HL-60/S4 (cell line): ENCODE data around the gene PTGES2.
"Not testable (repeated sequence)": the region's sequence is repeated elsewhere in the genome, so short reads cannot be mapped to it uniquely, and the experiment has no call there.

ENCODE experiments used
- in situ Hi-C: fragments of 300-500 bp; cut with MboI; formaldehyde crosslinking; loops from 2 replicates; pipeline ENCODE4 v1.14.3; 2022; ENCODE audit warnings: low sequenced_read_pairs

PTGES2 gene

DNA sequence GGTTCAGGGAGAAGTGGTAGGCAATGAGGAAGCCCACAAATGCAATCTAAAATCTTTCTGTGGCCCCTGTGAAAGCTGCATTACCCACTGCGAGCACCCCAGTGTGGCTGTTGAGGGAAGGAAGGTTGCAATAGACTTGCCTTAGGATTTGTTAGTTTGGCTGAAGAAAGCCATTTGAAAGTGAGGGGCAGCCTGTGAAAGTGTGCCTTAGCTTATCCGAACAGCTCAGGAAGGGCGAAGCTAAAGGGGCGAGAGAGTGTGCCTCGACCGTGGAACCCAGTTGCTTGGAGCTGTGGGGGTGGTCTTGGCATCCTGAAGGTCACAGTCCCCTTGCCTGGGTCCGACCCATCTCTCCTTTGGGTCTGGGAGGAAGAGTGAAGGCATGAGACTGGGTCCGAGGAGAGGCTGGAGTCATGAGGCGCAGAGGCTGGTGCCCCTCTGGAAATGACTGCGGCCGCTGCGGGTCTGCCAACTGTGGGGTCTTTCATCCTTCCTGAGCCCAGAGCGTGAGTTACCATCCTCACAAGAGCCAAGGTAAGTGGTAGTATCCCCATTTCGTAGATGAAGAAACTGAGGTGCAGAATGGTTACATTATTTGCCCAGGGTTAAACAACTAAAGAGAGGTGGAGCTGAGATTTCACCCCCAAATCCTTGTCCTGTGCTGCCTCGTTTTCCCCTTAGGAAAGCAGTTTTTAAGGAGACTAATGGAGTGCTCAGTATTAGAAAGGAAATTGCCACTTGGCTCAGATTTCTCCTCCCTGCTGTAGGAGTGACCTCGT is 35.1 kb downstream of the PTGES2 start:
- in situ Hi-C loops = no loop called here

DNA sequence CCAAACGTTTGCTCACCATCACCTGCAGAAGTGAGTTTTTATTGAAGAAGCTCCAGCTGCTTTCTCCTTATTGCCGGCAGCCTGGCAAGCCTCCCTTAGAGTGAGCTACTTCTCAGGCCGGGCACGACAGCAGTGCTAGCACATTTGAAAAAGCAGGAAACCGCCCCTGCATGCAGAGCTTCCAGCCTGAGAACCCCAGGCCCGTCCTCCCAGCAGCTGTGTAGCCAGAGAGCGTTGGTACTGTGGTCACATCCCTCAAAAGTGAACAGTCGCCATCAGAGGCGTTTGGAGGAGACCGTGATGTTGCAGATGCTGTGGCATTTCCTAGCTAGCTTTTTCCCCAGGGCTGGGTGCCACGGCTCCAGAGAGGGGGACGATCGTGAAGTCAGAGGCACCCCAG is 36.0 kb downstream of the PTGES2 start:
- in situ Hi-C loops = no loop called here

DNA sequence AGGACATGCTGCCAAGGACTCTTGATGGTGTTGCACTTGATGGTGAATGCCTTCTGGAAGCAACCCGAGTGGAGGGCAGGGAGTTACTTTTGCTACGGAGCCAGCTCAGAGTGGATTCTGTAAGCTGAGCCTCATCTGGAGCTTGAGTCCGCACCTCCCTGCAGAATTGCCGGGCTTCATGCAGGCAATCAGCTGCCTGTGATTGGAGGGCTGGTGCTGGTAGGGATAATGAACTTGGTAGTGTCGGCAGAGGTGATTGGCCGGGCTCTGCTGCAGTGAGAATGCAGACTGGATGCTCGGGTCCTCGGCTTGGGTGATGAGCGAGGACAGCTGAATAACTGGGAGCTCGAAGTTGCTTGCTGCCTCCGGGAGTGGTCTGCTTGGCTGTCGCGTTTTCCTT is 36.4 kb downstream of the PTGES2 start:
- in situ Hi-C loops = no loop called here

DNA sequence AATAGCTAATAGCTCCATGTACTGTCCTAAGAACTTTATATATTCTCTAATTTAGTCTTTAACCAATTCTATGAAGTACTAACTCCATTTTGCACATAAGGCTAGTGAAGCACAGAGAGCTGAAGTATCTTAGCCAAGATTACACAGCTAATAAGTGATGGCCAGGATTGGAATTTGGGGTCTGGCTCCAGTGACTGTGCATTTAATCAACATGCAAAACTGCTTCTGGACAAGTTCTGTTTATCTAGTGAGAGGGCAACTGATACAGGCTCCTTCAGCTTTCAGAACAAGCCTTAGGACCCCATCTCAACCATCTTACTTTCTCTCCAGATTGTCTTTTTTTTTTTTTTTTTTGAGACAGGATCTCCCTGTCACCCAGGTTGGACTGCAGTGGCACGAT is 38.2 kb downstream of the PTGES2 start:
- in situ Hi-C loops = no loop called here

DNA sequence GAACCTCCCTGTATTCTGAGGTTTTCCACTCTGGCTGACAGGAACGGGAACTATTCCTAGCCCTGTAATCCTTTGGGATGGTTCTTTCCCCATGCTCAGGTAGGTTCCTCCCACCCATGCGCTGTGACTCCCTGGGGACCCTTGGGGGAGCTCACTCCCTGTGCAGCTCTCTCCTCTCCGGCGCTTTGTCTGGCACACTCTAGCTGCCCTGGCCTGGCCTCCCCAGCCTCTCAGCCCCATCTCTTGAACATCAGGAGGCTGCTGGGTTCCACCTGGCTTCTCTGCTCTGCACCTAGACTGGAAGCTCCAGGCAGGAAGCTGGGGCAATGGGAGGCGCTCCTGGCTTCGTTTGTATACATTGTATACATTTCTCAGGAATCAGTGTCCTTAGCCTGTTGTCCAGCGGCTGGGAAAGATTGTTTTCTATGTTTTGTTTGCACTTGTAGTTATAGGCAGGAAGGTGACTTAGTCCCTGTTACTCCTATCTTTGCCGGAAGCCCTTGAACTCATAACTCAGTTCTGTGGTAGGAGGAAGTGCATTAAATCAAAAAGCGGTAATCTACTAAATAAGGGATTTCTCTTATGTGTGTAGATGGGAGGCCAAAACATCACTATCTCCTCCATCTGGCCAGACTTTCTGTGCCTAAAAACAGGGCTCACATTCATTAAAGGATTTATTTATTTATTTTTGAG is 39.1 kb downstream of the PTGES2 start:
- in situ Hi-C loops = no loop called here

DNA sequence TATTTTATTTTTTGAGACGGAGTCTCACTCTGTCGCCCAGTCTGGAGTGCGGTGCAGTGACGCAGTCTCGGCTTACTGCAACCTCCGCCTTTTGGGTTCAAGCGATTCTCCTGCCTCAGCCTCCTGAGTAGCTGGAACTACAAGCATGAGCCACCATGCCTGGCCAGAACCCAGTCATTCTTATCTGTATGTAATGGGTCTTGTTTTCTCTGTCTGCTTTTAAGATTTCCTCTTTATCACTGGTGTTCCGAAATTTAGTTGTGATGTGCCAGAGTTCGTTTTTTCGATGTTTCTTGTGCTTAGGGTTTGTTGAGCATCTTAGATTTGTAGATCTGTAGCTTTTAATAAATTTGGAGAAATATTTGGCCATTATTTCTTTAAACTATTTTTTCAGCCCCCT is 40.3 kb downstream of the PTGES2 start:
- in situ Hi-C loops = no loop called here

DNA sequence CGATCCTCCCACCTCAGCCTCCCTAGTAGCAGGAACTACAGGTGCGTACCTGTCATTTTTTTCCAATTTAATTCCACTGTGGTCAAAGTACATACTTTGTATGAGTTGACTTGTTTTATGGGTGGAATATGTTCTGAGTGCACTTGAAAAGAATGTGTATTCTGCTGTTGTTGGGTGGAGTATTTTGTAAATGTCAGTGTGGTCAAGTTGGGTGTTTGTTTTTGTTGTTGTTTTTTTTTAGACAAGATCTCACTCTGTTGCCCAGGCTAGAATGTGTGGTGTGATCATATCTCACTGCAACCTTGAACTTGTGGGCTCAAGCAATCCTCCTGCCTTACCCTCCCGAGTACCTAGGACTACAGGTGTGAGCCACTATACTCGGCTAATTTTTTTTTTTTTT is 41.6 kb downstream of the PTGES2 start:
- in situ Hi-C loops = no loop called here

DNA sequence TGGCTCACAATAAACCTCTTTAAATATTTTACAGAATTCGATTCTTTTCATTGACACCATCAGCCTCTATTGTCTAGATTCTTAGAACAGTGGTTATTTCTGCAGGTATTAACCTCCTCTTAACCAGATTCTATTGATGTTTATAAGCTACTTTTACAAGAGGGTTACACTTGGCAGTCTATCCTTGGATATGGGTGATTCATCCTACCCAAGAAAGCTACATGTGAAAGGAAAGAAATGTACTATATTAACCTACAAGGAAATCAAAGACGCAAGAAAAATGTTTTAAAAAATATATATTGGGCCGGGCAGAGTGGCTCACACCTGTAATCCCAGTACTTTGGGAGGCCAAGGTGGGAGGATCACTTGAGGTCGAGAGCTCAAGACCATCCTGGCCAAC is 42.8 kb downstream of the PTGES2 start:
- in situ Hi-C loops = no loop called here

DNA sequence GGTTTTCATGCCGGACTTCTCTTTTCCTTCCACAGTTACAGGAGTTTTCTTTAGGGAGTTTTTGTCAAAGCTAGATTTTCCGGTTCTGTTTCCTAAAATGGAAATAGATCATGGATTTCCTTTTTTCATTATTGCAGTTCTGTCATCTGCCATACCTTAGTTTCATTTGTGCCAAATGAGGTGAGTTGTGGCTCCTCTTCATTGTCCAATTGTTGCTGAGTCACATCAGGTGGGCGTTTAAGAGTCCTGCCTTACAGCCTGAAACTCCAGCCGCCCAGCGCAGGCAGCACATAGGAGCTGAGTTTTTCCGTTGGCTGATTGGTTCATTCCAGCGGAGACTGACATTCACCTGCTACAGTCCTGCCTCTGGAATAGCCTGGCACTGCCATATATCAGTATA is 45.4 kb downstream of the PTGES2 start:
- in situ Hi-C loops = no loop called here

DNA sequence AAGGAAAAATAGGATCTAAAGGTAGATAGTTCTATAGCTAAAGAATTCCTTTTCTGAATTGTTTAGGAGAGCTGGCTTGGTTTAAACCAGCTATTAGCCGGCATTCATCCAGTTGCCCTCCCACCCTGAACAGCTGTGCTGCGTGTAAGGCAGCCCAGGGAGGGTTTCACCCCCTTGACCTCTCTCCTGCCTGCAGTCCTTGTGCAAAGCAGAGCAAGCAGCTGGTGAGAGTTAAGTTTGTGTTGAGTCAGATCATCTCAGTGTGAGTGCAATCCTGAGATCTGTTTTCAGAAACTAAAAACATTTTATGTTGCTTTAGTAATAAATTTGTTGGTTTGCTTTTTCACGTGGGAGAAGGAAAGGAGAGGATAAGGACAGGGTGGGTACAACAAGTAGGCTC is 46.5 kb downstream of the PTGES2 start:
- in situ Hi-C loops = no loop called here

DNA sequence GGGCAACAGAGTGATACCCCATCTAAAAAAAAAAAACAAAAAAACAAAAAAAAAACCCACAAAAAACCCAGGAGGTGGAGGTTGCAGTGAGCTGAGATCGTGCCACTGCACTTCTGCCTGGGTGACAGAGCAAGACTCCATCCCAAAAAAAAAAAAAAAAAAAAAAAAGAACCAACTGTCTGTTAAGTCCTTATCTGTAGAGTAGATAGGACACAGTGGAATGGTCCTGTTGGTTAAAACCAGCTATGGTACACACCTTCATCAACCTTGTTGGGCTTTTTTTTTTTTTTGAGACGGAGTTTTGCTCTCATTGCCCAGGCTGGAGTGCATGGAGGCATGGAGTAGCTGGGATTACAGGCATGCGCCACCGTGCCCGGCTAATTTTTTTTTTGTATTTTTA is 47.3 kb downstream of the PTGES2 start:
- in situ Hi-C loops = no loop called here

DNA sequence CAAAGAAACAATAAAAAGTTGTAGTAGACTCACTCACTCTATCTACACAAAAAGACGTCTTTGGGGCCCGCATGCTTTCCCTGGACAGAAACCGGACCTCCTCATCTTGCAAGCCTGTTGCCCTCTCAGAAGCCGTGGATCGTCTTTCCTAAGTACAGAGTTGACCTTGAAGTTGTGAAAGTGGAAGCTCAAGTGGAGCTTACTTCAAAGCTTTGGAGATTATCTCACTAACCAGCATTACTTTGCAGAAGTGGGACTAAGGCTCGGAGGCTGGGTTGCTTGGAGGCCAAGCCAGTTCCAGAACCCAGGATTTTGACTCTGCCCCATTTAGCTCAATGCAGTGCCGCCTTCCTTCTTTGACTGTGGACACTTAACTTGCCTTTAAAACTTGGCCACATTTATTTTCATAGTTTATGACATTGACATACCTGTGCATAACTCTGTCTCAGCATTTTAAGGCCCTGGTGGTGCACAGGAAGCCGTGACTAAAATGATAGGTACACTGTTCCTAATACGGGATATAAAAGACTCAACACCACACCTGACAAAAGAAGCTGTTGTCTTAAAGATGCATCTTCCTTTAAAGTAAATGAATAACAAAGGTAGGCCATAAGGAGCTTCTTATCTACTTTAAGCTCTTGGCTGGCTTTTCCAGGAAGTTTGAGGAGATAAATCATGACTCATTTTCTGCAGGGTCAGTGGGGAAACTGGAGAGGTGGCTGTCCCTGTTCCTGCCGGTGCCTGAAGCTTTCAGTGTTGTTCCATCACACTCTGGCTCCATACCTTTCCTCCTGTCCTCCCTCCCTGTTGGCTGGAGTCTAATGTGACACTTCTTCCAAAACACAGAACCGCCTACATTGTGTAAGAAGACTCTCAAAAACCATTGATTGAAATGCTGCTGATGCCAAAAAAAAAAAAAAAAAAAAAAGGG is 48.8 kb downstream of the PTGES2 start:
- in situ Hi-C loops = no loop called here

DNA sequence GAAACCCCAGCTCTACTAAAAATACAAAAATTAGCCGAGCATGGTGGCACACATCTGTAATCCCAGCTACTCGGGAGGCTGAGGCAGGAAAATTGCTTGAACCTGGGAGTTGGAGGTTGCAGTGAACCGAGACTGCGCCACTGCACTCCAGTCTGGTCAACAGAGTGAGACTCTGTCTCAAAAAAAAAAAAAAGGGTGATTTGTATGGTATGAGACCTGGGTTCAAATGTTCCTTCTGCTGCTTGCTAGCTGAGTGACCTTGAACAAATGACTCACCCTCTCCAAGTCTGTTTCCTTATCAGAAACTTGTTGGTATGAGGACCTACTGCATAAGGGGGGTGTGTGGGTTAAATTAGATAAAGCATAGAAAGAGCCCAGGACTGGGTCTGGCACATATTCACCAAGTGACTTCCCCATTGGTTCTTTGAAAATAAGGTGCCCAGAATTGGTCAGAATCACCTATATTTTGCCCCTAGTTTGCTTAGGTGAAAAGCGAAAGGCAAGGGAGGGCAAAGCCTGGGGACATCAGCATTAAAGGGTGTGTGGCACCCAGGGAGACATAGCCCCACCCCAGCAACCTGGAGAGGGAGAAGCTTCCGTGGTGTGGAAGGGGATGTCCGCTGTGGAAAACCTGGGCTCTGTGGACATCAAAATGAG is 49.6 kb downstream of the PTGES2 start:
- in situ Hi-C loops = no loop called here

DNA sequence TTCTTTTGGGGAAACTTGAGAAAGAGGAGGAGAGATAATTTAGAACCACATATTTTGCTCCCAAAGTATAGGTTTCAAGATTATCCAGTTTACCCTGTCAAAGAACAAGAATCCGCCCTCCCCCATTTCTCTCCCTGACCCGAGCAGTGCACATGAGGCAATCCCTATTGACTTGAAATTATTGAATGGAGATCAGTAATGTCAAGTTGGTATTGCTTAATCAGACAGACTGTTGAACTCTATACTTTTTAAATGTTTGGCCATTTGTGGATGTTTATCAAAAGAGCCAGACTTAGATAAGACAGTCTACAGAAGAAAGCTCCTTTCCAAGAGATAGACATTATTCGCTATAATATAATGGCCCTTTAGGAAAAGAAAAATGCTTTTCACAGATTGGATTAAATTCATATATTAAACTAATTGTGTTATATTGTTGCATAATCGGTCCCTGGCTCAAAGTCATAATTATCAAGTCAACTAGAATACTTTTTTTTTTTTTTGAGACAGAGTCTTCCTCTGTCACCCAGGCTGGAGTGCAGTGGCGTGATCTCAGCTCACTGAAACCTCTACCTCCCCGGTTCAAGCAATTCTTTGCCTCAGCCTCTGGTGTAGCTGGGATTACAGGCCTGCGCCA is 54.2 kb downstream of the PTGES2 start:
- in situ Hi-C loops = no loop called here

DNA sequence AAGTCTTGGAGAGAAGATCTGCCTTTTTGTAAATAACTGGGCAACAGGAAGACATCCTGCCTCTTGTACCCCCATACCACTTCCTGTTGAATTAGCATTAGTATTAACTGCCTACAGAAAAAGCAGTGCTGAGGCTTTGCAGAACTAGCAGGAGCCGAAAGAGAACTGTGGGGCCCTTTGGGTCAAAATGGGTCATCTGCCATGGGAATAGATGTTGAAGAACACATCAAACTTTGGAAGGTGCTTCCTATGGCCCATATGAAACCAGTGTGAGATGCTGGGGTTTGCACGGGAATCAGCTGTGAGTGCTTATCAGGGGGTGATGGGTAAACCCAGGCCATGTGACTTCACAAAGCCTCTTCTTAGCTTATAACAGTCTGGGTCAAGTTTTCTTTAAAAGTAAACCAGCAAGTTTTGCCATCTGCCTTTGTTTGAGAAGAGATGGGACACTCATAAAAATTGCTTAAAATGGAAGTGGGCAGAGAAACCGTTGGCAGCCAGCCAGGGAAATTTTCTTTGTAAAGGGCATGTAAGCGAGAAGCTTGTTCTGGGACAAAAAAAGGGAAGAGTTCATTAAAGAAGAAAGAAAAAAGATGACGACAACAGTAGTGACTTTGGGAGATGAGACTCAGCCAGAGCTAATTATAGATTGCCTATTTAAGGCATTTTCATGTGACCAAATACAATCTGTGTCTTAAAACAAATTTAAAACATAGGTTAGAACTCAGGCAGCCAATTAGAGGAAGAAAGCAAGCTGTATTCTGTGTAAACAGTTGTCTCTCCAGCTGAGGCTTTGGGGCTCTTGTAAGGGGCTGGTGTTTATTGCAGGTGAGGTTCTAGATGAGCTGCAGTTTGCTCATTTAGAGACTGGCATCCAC is 55.1 kb downstream of the PTGES2 start:
- in situ Hi-C loops = no loop called here

DNA sequence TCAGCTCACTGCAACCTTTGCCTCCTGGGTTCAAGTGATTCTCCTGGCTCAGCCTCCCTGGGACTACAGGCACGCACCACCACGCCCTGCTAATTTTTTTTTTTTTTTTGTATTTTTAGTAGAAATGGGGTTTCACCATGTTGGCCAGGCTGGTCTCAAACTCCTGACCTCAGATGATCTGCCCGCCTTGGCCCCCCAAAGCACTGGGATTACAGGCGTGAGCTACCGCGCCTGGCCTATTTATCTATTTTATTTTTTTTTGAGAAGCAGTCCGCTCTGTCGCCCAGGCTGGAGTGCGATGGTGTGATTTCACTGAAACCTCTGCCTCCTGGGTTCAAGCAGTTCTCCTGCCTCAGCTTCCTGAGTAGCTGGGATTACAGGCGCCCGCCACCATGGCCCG is 56.1 kb downstream of the PTGES2 start:
- in situ Hi-C loops = not testable (repeated sequence)

DNA sequence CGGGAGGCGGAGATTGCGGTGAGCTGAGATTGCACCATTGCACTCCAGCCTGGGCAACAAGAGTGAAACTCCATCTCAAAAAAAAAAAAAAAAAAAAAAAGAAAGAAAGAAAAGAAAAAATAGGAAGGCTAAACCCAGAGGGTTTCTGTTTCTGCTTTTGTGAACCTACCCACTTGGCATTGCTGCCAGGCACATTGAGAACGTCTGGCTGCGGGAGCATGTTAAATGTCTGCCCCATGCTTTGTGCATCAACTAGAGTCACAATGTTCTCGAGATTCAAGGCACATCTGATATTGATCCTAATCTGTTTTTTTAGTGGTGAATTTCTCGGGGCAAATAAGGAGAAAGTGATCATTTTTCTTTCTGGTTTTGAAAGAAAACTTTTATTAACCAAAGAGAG is 56.7 kb downstream of the PTGES2 start:
- in situ Hi-C loops = no loop called here
